Uterus (tissue), 4 donors: Measurements from ENCODE around the gene VGLL1. TPM values are rescaled to one million over a fixed set of nuclear protein-coding genes. Genes with fewer than 3 reads are reported as not detected.

Experiments
- DNase-seq, 2 donors: peaks; one replicate each; pipeline ENCODE4 v3.0.0-alpha.2; 2019 to 2020
- H3K27ac ChIP-seq, 2 donors: fragments of 200-600 bp; sonication (generic); 1 replicate in 1 of 2; 2 replicates in 1 of 2; pipeline ENCODE4 v1.5.1; 2016 to 2018
- H3K27me3 ChIP-seq, 2 donors: fragments of 200-600 bp; sonication (generic); one replicate each; pipeline ENCODE4 v1.5.1; 2018 to 2019; ENCODE audit warnings: control low read depth in 1 of 2
- H3K36me3 ChIP-seq, 2 donors: fragments of 200-600 bp; sonication (generic); one replicate each; pipeline ENCODE4 v1.5.1; 2019; ENCODE audit warnings: control low read depth in 1 of 2
- H3K4me1 ChIP-seq, 2 donors: fragments of 200-600 bp; sonication (generic); one replicate each; pipeline ENCODE4 v1.5.1; 2018 to 2019; ENCODE audit warnings: control low read depth in 1 of 2
- H3K4me3 ChIP-seq, 2 donors: fragments of 200-600 bp; sonication (generic); 1 replicate in 1 of 2; 2 replicates in 1 of 2; pipeline ENCODE4 v1.5.1; 2018 to 2019; ENCODE audit warnings: mild to moderate bottlenecking in 1 of 2
- H3K9me3 ChIP-seq, 2 donors: fragments of 200-600 bp; sonication (generic); one replicate each; pipeline ENCODE4 v1.5.1; 2019; ENCODE audit warnings: control low read depth in 1 of 2
- POLR2A ChIP-seq, 2 donors: fragments of 450-650 bp; IDR thresholded peaks; one replicate each; pipeline ENCODE4 v1.6.1; 2016; ENCODE audit warnings: antibody characterized with exemption in 2 of 2, mild to moderate bottlenecking in 1 of 2, moderate library complexity in 1 of 2
- intact Hi-C: fragments of 100-400 bp; cut with DNase I; formaldehyde crosslinking; loops from one replicate; pipeline ENCODE4 v1.15.1; 2023; ENCODE audit warnings: low total_unique reads
- total RNA-seq, 4 donors: library from RNA; depleted of rRNA in 3 of 4; stranded (reverse); fragments of >200 nt in 3 of 4; gene quantifications; one replicate each; pipeline versions ENCODE4 v1.1.0 to v1.2.4, GENCODE V29; 2014 to 2023
- TF ChIP-seq, protein P1 (sequence below), 4 experiments: fragments of 200-600 bp in 2 of 4; fragments of 450-650 bp in 2 of 4; sonication (generic) in 2 of 4; IDR thresholded peaks; one replicate each; pipeline ENCODE4 v1.5.1; 2016 to 2019; ENCODE audit warnings: antibody characterized with exemption in 4 of 4, mild to moderate bottlenecking in 2 of 4, moderate library complexity in 1 of 4
- donor health status: DM: yes; HTN: yes; CAD: no.

Gene VGLL1, protein sequence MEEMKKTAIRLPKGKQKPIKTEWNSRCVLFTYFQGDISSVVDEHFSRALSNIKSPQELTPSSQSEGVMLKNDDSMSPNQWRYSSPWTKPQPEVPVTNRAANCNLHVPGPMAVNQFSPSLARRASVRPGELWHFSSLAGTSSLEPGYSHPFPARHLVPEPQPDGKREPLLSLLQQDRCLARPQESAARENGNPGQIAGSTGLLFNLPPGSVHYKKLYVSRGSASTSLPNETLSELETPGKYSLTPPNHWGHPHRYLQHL
- under 1 TPM in 1 of 4 donors, not detected in 3; 0.62 TPM for total RNA-seq

DNA sequence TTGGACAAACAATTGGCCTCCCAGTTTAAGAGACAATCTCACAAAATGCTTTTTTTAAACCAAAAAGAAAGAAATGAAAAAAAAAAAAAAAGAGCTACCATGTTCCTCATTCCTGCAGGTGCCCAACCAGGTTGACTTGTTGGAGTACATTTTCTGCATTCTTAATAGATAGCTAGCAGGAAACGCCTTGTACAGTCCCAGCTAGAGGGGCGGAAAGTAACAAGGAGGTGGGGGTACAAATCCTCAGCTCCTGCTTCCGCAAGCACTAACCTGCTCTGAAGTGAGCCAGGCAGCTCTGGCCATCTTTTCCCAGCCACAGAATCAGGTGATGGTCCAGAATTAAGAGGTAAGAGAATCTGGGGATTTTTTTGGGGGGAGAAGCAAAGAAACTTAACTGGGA, at the start of gene VGLL1:
Gene VGLL1, plus strand, starts transcription at position 265 of the 400 bp plus-strand sequence. CDS start 3,806 bp downstream, outside the sequence.
- no peak within 1 kb of the TSS for H3K27ac ChIP-seq
- H3K4me1 ChIP-seq: no peaks in the 10 kb centered on the region
- H3K9me3 ChIP-seq: no peaks in the 10 kb centered on the region
- TF ChIP-seq, protein P1, sequence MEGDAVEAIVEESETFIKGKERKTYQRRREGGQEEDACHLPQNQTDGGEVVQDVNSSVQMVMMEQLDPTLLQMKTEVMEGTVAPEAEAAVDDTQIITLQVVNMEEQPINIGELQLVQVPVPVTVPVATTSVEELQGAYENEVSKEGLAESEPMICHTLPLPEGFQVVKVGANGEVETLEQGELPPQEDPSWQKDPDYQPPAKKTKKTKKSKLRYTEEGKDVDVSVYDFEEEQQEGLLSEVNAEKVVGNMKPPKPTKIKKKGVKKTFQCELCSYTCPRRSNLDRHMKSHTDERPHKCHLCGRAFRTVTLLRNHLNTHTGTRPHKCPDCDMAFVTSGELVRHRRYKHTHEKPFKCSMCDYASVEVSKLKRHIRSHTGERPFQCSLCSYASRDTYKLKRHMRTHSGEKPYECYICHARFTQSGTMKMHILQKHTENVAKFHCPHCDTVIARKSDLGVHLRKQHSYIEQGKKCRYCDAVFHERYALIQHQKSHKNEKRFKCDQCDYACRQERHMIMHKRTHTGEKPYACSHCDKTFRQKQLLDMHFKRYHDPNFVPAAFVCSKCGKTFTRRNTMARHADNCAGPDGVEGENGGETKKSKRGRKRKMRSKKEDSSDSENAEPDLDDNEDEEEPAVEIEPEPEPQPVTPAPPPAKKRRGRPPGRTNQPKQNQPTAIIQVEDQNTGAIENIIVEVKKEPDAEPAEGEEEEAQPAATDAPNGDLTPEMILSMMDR (IDR thresholded peaks at IDR 0.05): no peak
- no peak for TF ChIP-seq POLR2A (IDR thresholded peaks at IDR 0.05)
- DNase-seq: no peak
- H3K27me3 ChIP-seq: no peaks in the 10 kb centered on the region
- intact Hi-C loops: no loop called here
- H3K4me3 ChIP-seq: no peak within 1 kb of the TSS
- no peaks in the 10 kb centered on the region for H3K36me3 ChIP-seq

DNA sequence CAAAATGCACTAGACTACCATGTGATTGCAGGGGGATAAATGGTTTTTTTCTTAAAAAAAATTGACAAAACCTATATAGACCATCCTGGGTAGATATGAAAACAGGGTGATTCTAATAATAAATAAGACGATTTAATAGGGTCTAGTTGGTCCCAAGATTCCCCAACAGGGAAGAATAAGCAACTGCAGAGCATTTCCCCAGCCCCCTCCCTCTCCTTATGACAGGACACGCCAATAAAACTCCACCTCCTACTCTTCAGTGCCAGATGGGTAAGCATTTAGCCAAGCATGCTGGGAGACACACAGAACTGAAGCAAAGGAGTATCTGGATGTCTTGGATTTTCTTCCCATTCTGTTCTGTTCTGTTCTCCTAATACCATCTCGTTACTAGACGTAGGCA, 44.4 kb upstream of the VGLL1 start, which contains the start of gene BRS3:
Gene BRS3, plus strand, starts transcription at position 301 of the 400 bp plus-strand sequence. CDS start 168 bp downstream, outside the sequence.
- intact Hi-C loops: no loop called here
- TF ChIP-seq, protein P1 (IDR thresholded peaks at IDR 0.05): no peak
- no peak for TF ChIP-seq POLR2A (IDR thresholded peaks at IDR 0.05)

DNA sequence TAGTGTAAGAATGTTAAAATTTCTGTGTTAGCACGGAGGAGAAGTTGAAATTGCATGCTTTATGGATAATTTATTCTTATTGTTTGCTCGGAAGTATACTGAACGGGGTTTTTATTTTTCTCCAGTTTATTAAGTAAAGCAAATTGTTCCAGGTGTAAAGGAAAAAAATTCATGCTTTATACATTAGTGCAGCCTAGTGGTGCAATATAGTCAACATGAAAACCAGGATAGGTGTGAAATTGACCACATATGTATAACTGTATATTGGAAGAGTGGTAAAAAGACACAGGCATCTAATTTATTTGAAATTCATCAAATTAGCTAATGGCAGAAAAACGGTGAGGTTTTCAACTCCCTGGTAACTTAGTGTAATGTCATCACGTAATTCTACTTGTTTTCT, 43.3 kb upstream of the VGLL1 start:
- H3K9me3 ChIP-seq: no peaks in the 10 kb centered on the region
- DNase-seq: no peak
- H3K27me3 ChIP-seq: peaks cover 0 to 12% of the 10 kb centered on the region in 2 donors
- no peak overlapping the region for H3K4me3 ChIP-seq
- intact Hi-C loops: no loop called here
- no peaks in the 10 kb centered on the region for H3K4me1 ChIP-seq
- TF ChIP-seq, protein P1 (IDR thresholded peaks at IDR 0.05): no peak
- TF ChIP-seq POLR2A (IDR thresholded peaks at IDR 0.05): no peak
- no peaks in the 10 kb centered on the region for H3K36me3 ChIP-seq
- no peak overlapping the region for H3K27ac ChIP-seq

More for the DNA sequence above, 44.4 kb upstream of the VGLL1 start, which contains the start of gene BRS3:
- no peaks in the 10 kb centered on the region for H3K4me1 ChIP-seq
- no peak within 1 kb of the TSS for H3K4me3 ChIP-seq
- no peaks in the 10 kb centered on the region for H3K36me3 ChIP-seq
- peaks cover 0 to 12% of the 10 kb centered on the region in 2 donors for H3K27me3 ChIP-seq
- H3K9me3 ChIP-seq: no peaks in the 10 kb centered on the region
- H3K27ac ChIP-seq: peak within 1 kb of the TSS in 1 of 2 donors; percentile 29
- no peak for DNase-seq

DNA sequence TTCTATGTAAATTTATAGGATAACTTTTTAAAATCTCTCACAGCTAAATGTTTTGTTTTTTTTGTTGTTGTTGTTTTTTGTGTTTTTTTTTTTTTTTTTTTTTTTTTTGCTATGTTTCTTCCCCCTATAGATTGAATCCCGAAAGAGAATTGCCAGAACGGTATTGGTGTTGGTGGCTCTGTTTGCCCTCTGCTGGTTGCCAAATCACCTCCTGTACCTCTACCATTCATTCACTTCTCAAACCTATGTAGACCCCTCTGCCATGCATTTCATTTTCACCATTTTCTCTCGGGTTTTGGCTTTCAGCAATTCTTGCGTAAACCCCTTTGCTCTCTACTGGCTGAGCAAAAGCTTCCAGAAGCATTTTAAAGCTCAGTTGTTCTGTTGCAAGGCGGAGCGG, 40.2 kb upstream of the VGLL1 start:
- intact Hi-C loops: no loop called here

DNA sequence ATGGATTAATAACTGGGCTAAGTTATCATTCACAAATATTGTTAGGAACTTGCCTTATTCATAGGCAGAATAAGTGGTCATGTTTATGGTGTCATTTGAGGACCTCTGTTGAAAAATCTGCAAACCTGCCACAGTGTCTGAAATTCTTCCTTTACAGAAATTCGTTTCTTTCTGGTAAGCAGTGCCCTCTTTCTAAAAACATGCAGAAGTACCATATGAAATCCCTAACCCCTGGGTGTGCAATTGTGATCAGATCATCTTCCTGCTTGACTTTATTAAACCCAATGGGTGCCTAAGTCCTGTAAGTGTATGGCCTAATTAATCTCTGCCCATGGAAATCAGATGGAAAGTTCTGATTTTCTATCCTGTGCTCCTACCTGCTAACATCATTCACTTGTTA, 39.0 kb upstream of the VGLL1 start:
- Histone ChIP-seq H3K27me3 (peaks cover 0 to 12% of the 10 kb centered on the region in 2 donors), H3K4me1 (no peaks in the 10 kb centered on the region), H3K36me3 (no peaks in the 10 kb centered on the region), H3K27ac (no peak overlapping the region), H3K9me3 (no peaks in the 10 kb centered on the region), H3K4me3 (no peak overlapping the region)
- no peak for DNase-seq
- intact Hi-C loops: no loop called here
- TF ChIP-seq, protein P1 (IDR thresholded peaks at IDR 0.05): no peak
- no peak for TF ChIP-seq POLR2A (IDR thresholded peaks at IDR 0.05)

More for the DNA sequence above, 40.2 kb upstream of the VGLL1 start:
- Histone ChIP-seq H3K27me3 (peaks cover 0 to 12% of the 10 kb centered on the region in 2 donors), H3K4me3 (no peak overlapping the region), H3K36me3 (no peaks in the 10 kb centered on the region), H3K4me1 (no peaks in the 10 kb centered on the region), H3K9me3 (no peaks in the 10 kb centered on the region), H3K27ac (no peak overlapping the region)
- no peak for DNase-seq
- TF ChIP-seq POLR2A (IDR thresholded peaks at IDR 0.05): no peak
- TF ChIP-seq, protein P1 (IDR thresholded peaks at IDR 0.05): no peak
